Retinal pigment epithelial cell (primary cell): ENCODE measurements around the gene AMIGO1.

Source experiments
- DNase-seq: peaks from one replicate; pipeline ENCODE4 v3.0.0-alpha.2; 2010; ENCODE audit warnings: low read depth
- H3K4me3 ChIP-seq: 2 replicates; pipeline ENCODE4 v1.5.1; 2011; ENCODE audit warnings: mild to moderate bottlenecking, low read length, control low read depth, moderate library complexity
- CTCF ChIP-seq: conservative IDR thresholded peaks from 2 replicates; pipeline ENCODE4 v1.5.1; 2011; ENCODE audit warnings: low read depth, low read length, control low read depth, inconsistent platforms

Gene AMIGO1

GRCh38 chr1:109490029-109490933, 19.2 kb downstream of the AMIGO1 start:
- DNase-seq: no peak

GRCh38 chr1:109488696-109489095, 20.8 kb downstream of the AMIGO1 start:
- H3K4me3 ChIP-seq: no peak overlapping the region
- TF ChIP-seq CTCF: no peak
- no peak for DNase-seq

More at GRCh38 chr1:109490029-109490933, 19.2 kb downstream of the AMIGO1 start:
- no peak overlapping the region for H3K4me3 ChIP-seq
- peak; percentile 95 for TF ChIP-seq CTCF

- peak; percentile 24 for TF ChIP-seq CTCF
- no peak for DNase-seq
- no peak overlapping the region for H3K4me3 ChIP-seq
Observed at GRCh38 chr1:109488201-109488600, 21.3 kb downstream of the AMIGO1 start.

- no peak for DNase-seq
- no peak for TF ChIP-seq CTCF
- no peak overlapping the region for H3K4me3 ChIP-seq
Observed at GRCh38 chr1:109487261-109487660, 22.3 kb downstream of the AMIGO1 start.

GRCh38 chr1:109485001-109485400, 24.5 kb downstream of the AMIGO1 start:
- H3K4me3 ChIP-seq: peak overlapping the region; percentile 87
- TF ChIP-seq CTCF: no peak
- no peak for DNase-seq

DNA sequence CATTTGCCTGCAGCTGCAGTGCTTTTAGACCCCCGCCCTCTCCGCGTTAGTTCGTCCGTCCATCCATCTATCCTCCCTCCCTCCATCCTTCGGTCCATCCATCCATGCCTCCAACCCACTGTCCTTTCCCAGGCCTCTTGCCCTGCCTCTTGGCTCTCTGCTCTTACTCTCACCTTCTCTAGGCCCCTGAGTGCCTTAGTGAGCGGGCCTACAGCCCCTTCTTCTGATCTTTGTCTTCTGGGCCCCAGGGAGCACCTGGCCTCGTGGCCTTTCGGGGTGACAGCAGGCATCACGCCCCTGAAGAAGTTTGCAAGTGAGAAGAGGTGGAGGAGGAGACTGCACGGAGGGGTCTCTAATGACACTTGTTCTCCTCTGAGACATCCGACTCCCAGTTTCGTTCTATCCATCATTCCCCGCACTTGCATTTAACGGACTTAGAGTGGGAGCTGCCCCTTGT, 25.0 kb downstream of the AMIGO1 start:
- H3K4me3 ChIP-seq: peak overlapping the region; percentile 87
- DNase-seq: no peak
- TF ChIP-seq CTCF: no peak
